GM19239 (cell line): Measurements from ENCODE around the gene PPP1R12A.

ENCODE experiments used
- DNase-seq: peaks from one replicate; pipeline ENCODE4 v3.0.0; 2011; ENCODE audit warnings: low spot score; ENCODE audit not compliant: insufficient read length
- FAIRE-seq: peaks from 2 replicates; lab custom pipeline; 2011; peaks lifted over from hg19 to GRCh38; lab: Jason Lieb, UNC

The PPP1R12A gene

GRCh38 chr12:79778802-79779448 lies 156.0 kb downstream of the PPP1R12A start:
- DNase-seq = no peak
- no peak for FAIRE-seq

- no peak for FAIRE-seq
- DNase-seq = no peak
These were observed 158.8 kb downstream of the PPP1R12A start for GRCh38 chr12:79776111-79776510.

GRCh38 chr12:79775355-79776027 lies 159.4 kb downstream of the PPP1R12A start:
- no peak for DNase-seq
- FAIRE-seq = no peak

GRCh38 chr12:79773896-79774295 lies 161.0 kb downstream of the PPP1R12A start:
- FAIRE-seq (no peak), DNase-seq (no peak)

- DNase-seq (no peak), FAIRE-seq (no peak)
These were observed 164.9 kb downstream of the PPP1R12A start for GRCh38 chr12:79769860-79770485.

- DNase-seq (no peak), FAIRE-seq (no peak)
These were observed 165.6 kb downstream of the PPP1R12A start for GRCh38 chr12:79769189-79769859.

- FAIRE-seq (no peak), DNase-seq (no peak)
These were observed 168.0 kb downstream of the PPP1R12A start for GRCh38 chr12:79766705-79767464.

GRCh38 chr12:79765157-79765556 lies 169.7 kb downstream of the PPP1R12A start:
- FAIRE-seq = no peak
- DNase-seq = no peak

GRCh38 chr12:79764641-79765040 lies 170.3 kb downstream of the PPP1R12A start:
- FAIRE-seq (no peak), DNase-seq (no peak)

- DNase-seq (no peak), FAIRE-seq (no peak)
These were observed 171.0 kb downstream of the PPP1R12A start for GRCh38 chr12:79763766-79764452.

- no peak for FAIRE-seq
These were observed 173.6 kb downstream of the PPP1R12A start for GRCh38 chr12:79761341-79761740.

GRCh38 chr12:79747274-79747673 lies 187.6 kb downstream of the PPP1R12A start:
- DNase-seq (no peak), FAIRE-seq (no peak)

More at GRCh38 chr12:79761341-79761740, 173.6 kb downstream of the PPP1R12A start:
- DNase-seq = no peak

- FAIRE-seq (peak; percentile 94), DNase-seq (peak; percentile 17)
These were observed 196.8 kb downstream of the PPP1R12A start for GRCh38 chr12:79737875-79738718.

- no peak for DNase-seq
- FAIRE-seq = no peak
These were observed 202.3 kb downstream of the PPP1R12A start for GRCh38 chr12:79732638-79733037.

GRCh38 chr12:79725987-79726386 lies 208.9 kb downstream of the PPP1R12A start:
- no peak for FAIRE-seq

More at GRCh38 chr12:79725987-79726386, 208.9 kb downstream of the PPP1R12A start:
- DNase-seq = no peak
